ENCODE measurements around the gene NAT9.

DNA sequence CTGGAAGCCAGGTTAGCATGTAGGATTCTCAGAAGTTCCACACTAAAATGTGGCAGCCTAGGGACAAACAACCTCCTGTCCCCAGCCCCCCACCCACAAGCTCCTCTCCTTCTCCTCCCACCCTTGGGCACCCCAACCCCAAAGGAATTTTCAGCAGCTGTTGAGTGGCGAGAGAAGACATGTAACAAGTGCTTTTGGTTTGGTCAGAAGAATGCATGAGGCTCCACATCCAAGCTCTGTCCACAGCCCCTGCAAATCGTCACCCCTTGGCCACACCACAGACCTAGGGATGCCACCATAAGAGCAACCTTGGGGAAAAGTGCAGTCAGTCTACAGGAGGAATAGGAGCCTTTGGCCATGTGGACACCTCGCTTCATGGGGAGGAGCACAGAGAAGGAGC is 51.0 kb downstream of the NAT9 start:
- TF ChIP-seq, protein P1, sequence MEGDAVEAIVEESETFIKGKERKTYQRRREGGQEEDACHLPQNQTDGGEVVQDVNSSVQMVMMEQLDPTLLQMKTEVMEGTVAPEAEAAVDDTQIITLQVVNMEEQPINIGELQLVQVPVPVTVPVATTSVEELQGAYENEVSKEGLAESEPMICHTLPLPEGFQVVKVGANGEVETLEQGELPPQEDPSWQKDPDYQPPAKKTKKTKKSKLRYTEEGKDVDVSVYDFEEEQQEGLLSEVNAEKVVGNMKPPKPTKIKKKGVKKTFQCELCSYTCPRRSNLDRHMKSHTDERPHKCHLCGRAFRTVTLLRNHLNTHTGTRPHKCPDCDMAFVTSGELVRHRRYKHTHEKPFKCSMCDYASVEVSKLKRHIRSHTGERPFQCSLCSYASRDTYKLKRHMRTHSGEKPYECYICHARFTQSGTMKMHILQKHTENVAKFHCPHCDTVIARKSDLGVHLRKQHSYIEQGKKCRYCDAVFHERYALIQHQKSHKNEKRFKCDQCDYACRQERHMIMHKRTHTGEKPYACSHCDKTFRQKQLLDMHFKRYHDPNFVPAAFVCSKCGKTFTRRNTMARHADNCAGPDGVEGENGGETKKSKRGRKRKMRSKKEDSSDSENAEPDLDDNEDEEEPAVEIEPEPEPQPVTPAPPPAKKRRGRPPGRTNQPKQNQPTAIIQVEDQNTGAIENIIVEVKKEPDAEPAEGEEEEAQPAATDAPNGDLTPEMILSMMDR (IDR thresholded peaks at IDR 0.05; ENCODE audit: low read length) = no peak
- no peak for TF ChIP-seq EZH2 (IDR thresholded peaks at IDR 0.05; ENCODE audit: borderline replicate concordance, low read length)

Data from OCI-LY1 (cell line).